HG02981 (cell line): ENCODE results near the gene SEPHS2.

Experiments
- ATAC-seq: cut with Tn5 transposase; IDR thresholded peaks from one replicate; pipeline ENCODE4 v1.9.1; 2021; ENCODE audit warnings: mild to moderate bottlenecking, moderate library complexity; ENCODE audit not compliant: unreplicated experiment

Gene SEPHS2

DNA sequence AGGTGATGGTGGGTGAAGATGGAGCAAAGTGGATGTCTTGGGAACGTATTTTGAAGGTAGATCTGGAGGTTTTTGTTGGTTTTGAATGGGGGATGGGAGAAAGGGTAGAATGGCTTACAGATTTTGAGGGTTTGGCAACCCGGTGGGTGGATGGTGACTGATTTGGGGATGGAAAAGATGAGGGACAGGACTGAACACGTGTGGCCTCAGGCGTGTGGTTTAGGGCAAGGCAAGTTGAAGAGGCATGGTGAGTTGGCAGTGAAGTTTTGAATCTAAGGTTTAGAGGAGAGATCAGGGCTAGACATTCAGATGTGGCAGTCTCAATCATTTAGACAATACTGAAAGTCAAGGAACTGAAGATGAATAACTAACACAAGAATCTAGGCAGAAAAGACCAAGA lies 10.8 kb downstream of the SEPHS2 start:
- no peak for ATAC-seq

- ATAC-seq, result no peak
Measured at GRCh38 chr16:30430428-30430970, 15.2 kb downstream of the SEPHS2 start.

DNA sequence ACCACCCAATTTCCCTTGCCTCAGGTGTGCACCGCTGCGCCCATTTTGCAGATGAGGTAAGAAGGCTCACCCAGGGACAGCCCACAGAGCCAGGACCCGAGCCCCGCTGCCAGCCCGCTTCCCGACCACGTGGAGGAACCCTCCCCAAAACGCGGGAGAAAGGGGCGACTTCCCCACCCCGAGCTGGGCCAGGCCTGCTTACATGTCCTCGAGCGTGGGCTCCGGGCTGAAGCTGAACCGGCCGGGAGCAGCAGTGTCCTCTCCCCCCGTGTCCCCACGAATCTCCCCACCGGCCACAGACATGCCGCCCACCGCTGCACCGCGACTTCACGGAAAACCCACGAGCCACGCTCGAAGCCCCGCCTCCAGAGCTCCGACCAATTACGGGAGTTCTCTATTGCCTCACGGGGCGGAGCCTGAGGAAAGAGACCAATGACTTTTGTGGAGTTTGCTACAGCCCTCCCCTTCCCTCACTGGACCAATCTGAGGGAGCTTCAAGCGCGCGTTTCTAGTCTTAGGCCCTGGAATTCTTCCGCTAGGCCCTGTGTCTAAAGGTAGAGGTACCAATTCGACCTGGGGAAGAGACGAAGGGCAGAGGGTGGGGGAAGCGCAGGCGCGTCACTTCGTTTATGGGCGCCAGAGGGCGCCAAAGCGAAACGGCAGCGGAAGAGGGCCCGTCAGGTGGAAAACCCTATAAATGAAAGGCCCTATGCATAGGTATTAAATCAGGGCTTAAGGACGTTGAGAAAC lies 15.8 kb downstream of the SEPHS2 start, which contains the start of gene DCTPP1:
DCTPP1 (minus strand) TSS at position 353 of the 750 bp plus-strand sequence; CDS start at position 303, 50 bp downstream.
- ATAC-seq, result peak; percentile 96

- no peak for ATAC-seq
Measured at GRCh38 chr16:30429418-30429677, 16.3 kb downstream of the SEPHS2 start.

DNA sequence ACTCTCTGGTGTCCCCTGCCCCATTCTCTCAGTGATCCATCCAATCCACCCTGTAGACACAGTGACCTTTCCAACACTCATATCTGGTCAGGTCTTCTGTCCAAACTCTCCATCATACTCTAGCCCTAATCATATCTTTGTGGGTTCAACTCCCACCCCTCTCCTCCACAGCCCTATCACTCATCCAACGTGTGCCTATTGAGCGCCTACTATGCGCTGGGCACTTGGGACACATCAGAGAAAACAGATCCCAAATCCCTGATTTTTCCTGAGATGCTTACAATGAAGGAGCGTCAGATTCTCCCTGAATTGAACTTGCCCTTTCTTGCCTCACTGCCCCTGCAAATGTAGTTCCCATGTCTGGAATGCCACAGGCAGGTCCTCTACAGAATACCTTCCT lies 17.6 kb downstream of the SEPHS2 start:
- ATAC-seq, result no peak

- no peak for ATAC-seq
Measured at GRCh38 chr16:30421010-30421409, 24.7 kb downstream of the SEPHS2 start.

DNA sequence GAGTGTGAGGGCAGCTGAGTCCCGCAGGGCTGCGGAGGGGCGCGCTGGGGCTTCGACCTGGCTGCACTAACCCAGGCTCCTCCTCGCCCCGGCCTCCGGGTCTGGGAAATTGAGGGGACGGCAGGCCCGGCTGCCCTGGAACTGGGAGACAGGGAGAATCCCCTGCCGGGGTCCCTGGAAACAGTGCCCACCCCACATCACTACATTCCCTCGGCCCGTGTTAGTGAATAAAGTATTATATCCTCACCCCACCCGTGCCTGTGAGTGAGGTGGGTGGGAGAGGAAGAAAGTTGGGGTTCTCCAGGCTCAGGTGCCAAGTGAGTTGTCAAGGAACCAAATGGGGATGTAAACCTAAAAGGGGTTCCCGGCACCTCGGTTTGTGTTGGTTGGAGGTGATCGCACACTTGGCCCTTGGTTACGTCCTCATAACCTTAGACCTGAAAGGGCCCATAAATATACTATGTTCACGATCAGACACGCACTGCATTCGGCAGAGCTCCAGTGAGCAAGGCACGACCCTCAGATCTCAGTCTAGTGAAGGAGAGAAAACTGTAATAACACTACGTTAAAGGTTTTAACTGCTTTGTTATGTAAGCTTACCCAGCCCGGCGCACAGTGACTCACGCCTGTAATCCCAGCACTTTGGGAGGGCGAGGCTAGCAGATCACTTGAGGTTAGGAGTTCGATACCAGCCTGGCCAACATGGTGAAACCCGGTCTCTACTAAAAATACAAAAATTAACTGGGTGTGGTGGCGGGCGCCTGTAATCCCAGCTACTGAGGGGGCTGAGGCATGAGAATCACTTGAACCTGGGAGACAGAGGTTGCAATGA lies 27.1 kb downstream of the SEPHS2 start:
- no peak for ATAC-seq

GRCh38 chr16:30417529-30418349 lies 27.9 kb downstream of the SEPHS2 start:
- peak; percentile 78 for ATAC-seq

GRCh38 chr16:30416624-30417528 lies 28.8 kb downstream of the SEPHS2 start:
- no peak for ATAC-seq

DNA sequence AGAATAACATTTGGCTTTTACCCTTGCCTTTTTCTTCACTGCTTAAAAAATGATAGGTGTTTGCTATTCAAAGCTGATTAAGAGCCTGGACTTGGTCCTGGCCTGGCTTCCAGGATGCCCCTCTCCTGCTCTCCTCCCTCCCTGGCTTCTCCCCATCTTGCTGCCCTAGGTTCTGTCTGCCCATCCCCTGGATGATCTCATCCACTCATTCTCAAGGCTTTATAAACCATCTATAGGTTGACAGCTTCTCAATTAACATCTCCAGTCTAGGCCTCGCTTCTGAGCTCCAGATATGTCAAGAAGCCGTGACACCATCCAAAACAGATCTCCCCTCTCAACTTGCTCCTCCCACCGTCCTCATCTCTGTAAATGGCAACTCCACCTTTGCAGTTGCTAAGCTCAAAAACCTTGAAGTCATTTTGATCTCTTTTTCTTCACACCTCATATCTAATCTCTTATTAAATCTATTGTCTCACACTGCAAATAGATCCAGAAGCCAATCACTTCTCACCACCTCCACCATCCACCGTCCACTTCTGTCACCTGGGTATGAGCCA lies 29.5 kb downstream of the SEPHS2 start:
- no peak for ATAC-seq

DNA sequence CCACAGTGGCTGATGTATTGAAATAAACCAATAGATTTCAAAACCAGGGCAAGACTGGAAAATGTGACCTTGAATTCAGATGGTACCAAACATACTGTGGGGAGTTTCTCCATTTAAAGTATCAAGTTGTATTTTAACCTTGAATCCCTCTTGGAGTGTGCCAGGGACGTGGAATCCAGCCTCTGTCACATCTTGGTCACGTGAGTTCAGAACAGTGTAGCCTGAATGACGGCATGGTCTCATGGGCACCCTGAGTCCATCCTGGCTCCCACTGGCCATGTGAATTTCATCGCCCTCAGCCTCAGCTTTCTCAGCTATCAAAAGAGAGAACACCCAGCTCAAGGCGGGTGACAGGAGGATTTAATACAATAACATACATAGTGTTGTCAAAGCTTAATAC lies 31.5 kb downstream of the SEPHS2 start:
- no peak for ATAC-seq

DNA sequence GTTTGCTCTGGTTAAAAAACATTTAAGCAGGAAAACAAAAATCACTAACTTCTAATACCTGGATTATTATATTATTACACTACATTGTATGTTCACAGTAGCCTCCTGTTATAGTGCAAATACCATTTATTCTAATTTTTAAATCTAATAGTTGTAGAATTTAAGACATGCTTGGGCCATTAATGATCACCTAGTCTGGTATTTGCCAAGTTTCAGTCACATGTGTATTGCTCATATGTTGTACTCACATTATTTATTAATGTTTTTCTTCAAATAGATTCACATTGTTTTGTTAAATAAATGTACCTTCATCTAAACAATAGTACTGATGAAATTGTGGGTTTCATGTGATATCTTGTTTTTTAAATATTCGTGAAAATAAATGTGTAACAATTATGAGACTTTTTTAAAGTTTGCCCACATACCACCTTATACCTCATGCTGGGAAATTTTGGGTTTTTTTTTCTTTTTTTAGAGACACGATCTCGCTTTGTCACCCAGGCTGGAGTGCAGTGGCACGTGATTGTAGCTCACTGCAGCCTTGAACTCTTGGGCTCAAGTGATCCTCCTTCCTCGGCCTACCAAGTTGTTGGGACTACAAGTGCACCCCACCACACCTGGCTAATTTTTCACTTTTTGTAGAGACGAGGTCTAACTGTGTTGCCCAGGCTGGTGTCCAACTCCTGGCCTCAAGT lies 32.4 kb downstream of the SEPHS2 start:
- ATAC-seq, result no peak

- ATAC-seq, result peak; percentile 34
Measured at GRCh38 chr16:30409125-30410060, 36.3 kb downstream of the SEPHS2 start.

- no peak for ATAC-seq
Measured at GRCh38 chr16:30407804-30408534, 37.7 kb downstream of the SEPHS2 start.

DNA sequence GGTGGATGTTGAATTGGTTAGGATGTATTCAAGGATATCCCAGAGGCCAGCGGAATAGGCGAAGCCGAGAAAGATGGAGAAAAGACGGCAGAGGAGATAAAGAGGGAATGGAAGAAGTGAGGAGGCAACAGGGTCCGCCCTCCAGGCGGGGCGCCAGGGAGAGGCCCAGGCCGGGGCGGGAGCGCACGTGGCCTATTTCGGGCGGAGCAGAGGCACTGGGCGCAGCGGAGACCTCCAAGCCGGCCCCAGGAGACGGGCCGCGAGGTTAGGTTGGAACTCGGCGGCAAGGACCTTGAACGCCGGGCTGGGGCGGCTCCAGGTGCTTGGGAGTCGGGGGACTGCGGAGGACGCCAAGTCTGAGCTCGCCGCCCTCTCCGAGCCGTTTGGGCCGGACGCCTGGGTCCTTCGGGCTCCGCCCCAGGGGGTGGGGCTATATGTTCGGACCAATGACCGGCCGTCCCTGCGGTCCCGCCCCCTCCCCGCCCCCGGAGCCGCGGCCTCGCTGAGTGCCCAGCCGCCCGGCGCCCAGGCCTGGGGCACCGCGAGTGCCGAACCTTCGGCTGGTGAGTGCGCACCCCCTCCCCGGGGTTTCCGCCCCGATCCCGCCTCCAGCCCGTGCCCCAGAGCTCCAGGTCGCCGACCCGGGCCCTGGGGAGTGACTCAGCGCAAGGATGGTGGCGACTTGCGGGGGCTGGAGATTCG lies 38.4 kb downstream of the SEPHS2 start, which contains the start of gene ZNF771:
ZNF771 (plus strand) TSS at position 505 of the 702 bp plus-strand sequence. CDS start 448 bp downstream, outside the sequence.
- peak; percentile 58 for ATAC-seq

- peak; percentile 14 for ATAC-seq
Measured at GRCh38 chr16:30406795-30407101, 38.9 kb downstream of the SEPHS2 start.
